A673 (cell line): Measurements from ENCODE around the gene ZNF516.

ENCODE experiments used
- EZH2 ChIP-seq: fragments of 200-600 bp; sonication (generic); IDR thresholded peaks from 2 replicates; pipeline ENCODE4 v1.6.1; 2017; ENCODE audit warnings: borderline replicate concordance, low read depth, mild to moderate bottlenecking, mixed read lengths, antibody characterized with exemption, low read length; ENCODE audit not compliant: poor library complexity, severe bottlenecking
- TF ChIP-seq, protein P1 (sequence below): fragments of 300-800, 200-600 bp; sonication (generic); conservative IDR thresholded peaks from 2 replicates; pipeline ENCODE4 v1.5.1; 2017; ENCODE audit warnings: low read depth, mild to moderate bottlenecking, antibody characterized with exemption, low read length, moderate library complexity, mixed read lengths

DNA sequence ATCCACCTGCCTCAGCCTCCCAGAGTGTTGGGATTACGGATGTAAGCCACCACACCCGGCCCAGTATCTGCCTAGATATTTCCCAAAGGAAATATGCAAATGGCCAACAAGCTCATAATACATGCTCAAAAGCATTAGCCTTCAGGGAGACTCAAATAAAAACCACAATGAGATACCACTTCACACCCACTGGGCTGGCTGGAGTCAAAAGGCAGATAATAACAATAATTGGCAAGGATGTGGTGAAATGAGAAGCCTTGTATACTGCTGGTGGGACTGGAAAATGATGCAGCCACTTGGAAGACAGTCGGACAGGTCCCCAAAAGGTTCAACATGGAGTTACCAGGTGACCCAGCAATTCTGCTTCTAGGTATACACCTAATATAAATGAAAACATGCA lies 20.5 kb upstream of the ZNF516 start:
- TF ChIP-seq, protein P1, sequence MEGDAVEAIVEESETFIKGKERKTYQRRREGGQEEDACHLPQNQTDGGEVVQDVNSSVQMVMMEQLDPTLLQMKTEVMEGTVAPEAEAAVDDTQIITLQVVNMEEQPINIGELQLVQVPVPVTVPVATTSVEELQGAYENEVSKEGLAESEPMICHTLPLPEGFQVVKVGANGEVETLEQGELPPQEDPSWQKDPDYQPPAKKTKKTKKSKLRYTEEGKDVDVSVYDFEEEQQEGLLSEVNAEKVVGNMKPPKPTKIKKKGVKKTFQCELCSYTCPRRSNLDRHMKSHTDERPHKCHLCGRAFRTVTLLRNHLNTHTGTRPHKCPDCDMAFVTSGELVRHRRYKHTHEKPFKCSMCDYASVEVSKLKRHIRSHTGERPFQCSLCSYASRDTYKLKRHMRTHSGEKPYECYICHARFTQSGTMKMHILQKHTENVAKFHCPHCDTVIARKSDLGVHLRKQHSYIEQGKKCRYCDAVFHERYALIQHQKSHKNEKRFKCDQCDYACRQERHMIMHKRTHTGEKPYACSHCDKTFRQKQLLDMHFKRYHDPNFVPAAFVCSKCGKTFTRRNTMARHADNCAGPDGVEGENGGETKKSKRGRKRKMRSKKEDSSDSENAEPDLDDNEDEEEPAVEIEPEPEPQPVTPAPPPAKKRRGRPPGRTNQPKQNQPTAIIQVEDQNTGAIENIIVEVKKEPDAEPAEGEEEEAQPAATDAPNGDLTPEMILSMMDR = no peak
- TF ChIP-seq EZH2 = no peak
